GM12801 (cell line): ENCODE results near the gene PDGFRB.

ENCODE experiments used
- CTCF ChIP-seq: IDR thresholded peaks from one replicate; pipeline ENCODE4 v1.5.1; 2011; ENCODE audit warnings: control low read depth; ENCODE audit not compliant: insufficient read length; ENCODE audit errors: extremely low read depth

The PDGFRB gene

GRCh38 chr5:150181027-150181426 lies 25.4 kb upstream of the PDGFRB start:
- TF ChIP-seq CTCF, result no peak

DNA sequence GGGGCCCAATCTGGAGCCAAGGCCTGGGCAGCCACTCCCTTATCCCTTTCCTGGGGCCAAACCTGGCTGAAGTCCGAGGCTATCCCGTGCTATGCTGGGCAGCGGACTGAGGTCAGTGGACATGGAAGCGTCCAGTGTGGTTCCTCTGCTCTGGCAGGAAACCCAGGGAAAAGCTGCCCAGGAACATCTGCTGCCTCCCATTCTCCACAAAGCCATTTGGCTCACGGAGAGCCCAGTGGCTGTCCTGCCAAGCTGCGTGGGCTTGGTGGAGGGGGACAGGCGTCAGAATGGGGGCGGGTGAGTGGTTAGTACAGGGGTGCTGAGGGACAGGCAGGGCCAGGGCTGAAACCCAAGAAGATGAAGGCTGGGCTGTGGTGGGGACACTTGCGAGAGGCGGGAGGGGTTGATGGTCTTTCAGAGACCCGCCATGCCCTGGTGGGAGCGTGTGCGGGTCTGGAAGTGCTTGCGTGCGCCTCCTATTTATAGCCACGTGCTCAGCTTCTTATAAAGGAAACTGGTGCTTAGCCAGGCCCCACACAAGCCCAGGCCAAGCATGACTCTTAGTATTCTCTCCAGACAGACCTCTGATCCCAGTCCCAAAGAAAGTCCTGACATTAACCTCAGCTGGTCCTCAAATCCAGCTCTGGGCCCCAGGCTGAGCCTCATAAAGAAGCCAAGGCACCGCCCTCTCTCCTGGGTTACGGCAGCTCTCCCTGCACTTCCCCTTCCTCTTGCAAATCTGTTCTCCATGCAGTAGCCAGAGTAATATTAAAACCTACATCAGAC lies 24.8 kb upstream of the PDGFRB start:
- TF ChIP-seq CTCF, result no peak

DNA sequence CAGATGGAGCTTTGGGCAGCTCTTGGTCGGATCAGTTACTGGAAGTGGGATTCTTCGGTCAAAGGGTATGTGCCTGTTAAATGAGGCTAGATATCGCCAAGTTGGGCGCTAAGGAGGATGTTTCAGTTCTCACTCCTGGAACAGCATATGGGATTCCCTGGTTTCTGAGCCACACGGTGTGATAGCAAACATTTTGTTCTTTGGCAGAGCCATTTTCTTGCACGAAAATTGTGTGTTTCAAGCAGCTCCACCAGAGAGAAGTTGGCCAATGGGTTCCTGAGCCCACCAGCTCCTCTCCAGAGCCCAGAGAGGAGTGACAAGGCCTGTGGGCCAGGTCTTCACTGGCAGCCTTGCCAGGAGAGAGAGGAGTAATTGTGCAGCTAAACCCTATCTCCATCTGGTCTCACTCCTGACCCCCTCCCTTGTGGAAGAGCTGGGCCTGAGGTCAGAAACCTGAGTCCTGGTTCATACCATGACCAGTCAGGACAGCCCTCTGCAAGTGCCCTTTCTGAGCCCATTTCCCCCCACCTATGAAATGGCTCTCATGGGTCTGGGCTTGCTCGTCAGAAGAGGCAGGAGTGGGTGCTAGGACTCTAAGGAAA lies 23.5 kb upstream of the PDGFRB start:
- no peak for TF ChIP-seq CTCF

- TF ChIP-seq CTCF, result no peak
These were observed 22.6 kb upstream of the PDGFRB start for GRCh38 chr5:150178262-150178661.

- TF ChIP-seq CTCF, result no peak
These were observed 22.1 kb upstream of the PDGFRB start for GRCh38 chr5:150177721-150178120.

- TF ChIP-seq CTCF, result no peak
These were observed 21.3 kb upstream of the PDGFRB start for GRCh38 chr5:150176745-150177477.

DNA sequence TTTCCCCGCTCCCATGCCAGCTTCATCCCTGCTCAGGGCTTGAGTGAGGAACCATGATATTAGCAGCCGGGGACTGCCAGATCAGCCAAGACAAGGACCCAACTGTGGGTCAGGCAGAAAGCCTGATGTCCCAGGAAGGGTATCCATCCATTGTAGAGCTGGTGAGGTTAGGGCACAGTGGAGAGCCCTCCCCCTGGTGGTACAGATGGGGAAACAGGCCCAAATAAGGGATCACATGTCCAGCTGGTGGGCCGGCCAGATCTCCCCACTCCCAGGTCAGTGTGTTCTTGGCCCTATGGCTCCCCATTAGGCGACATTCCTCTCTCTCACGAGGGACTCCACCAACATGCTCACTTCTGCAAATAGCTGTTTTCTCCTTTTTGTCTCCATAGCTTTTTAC lies 19.9 kb upstream of the PDGFRB start:
- TF ChIP-seq CTCF, result no peak
